HepG2 (cell line): ENCODE measurements around the gene TNP2. TPM values are rescaled to one million over a fixed set of nuclear protein-coding genes. Genes with fewer than 3 reads are reported as not detected.

Source experiments
- ATF7 ChIP-seq, 2 experiments: fragments of 450-650 bp in 1 of 2; sonication (generic) in 1 of 2; formaldehyde crosslinking in 1 of 2; IDR thresholded peaks; 2 replicates each; pipeline versions ENCODE4 v1.4.0 to v1.6.1; 2016 to 2020; ENCODE audit warnings: antibody characterized with exemption in 1 of 2, mild to moderate bottlenecking in 1 of 2, missing genetic modification reagents in 1 of 2
- CHD4 ChIP-seq: fragments of 200-600 bp; sonication (generic); IDR thresholded peaks from 2 replicates; pipeline ENCODE4 v1.7.0; 2017; ENCODE audit warnings: mild to moderate bottlenecking, low read length, borderline replicate concordance
- DDIT3 ChIP-seq: sonication (generic); formaldehyde crosslinking; IDR thresholded peaks from 2 replicates; pipeline ENCODE4 v1.4.0; 2020; ENCODE audit warnings: mild to moderate bottlenecking, missing genetic modification reagents
- MAFF ChIP-seq: IDR thresholded peaks from 2 replicates; pipeline ENCODE4 v1.6.1; 2011; ENCODE audit warnings: low read depth, low read length, improper control_type of control experiment
- MYPOP ChIP-seq: sonication (generic); formaldehyde crosslinking; IDR thresholded peaks from 2 replicates; pipeline ENCODE4 v1.8.1; 2023; ENCODE audit warnings: mild to moderate bottlenecking, moderate library complexity, missing genetic modification reagents
- RNF219 ChIP-seq: sonication (generic); formaldehyde crosslinking; IDR thresholded peaks from 2 replicates; pipeline ENCODE4 v1.5.0; 2020; ENCODE audit warnings: mild to moderate bottlenecking, missing genetic modification reagents
- ZBTB20 ChIP-seq: sonication (generic); formaldehyde crosslinking; IDR thresholded peaks from 2 replicates; pipeline ENCODE4 v1.8.1; 2023; ENCODE audit warnings: missing genetic modification reagents, low read depth, mild to moderate bottlenecking, borderline replicate concordance
- ZNF317 ChIP-seq: sonication (generic); formaldehyde crosslinking; IDR thresholded peaks from 2 replicates; pipeline ENCODE4 v1.5.0; 2020; ENCODE audit warnings: mild to moderate bottlenecking, missing genetic modification reagents
- ZNF432 ChIP-seq: sonication (generic); formaldehyde crosslinking; IDR thresholded peaks from 2 replicates; pipeline ENCODE4 v1.5.0; 2020; ENCODE audit warnings: missing genetic modification reagents, mild to moderate bottlenecking, borderline replicate concordance
- ZNF564 ChIP-seq: sonication (generic); formaldehyde crosslinking; IDR thresholded peaks from 2 replicates; pipeline ENCODE4 v1.8.1; 2023; ENCODE audit warnings: mild to moderate bottlenecking, missing genetic modification reagents
- ZNF574 ChIP-seq: sonication (generic); formaldehyde crosslinking; IDR thresholded peaks from 2 replicates; pipeline ENCODE4 v1.4.0; 2020; ENCODE audit warnings: missing genetic modification reagents
- ZNF670 ChIP-seq: sonication (generic); formaldehyde crosslinking; IDR thresholded peaks from 2 replicates; pipeline ENCODE4 v1.8.0; 2022; ENCODE audit warnings: mild to moderate bottlenecking, missing genetic modification reagents, borderline replicate concordance
- ZNF784 ChIP-seq: sonication (generic); formaldehyde crosslinking; IDR thresholded peaks from 2 replicates; pipeline ENCODE4 v1.5.1; 2020; ENCODE audit warnings: missing genetic modification reagents, mild to moderate bottlenecking, borderline replicate concordance
- ZSCAN29 ChIP-seq: sonication (generic); formaldehyde crosslinking; conservative IDR thresholded peaks from 2 replicates; pipeline ENCODE4 v1.4.0; 2020; ENCODE audit warnings: mild to moderate bottlenecking, missing genetic modification reagents
- polyA plus RNA-seq, 8 experiments: library from polyadenylated mRNA; depleted of rRNA in 3 of 8; stranded (reverse) in 7 of 8; unstranded in 1 of 8; fragments of >200 nt; fragmentation: Illumina TruSeq in 4 of 8; extraction: Trizol in 4 of 8; gene quantifications; 2 replicates each; pipeline versions ENCODE4 v1.2.1 to v1.2.3, GENCODE V29; 2011 to 2016; ENCODE audit warnings: low read depth in 4 of 8, missing spikeins in 1 of 8, mixed read lengths in 1 of 8; ENCODE audit not compliant: insufficient read depth in 1 of 8
- total RNA-seq, 5 experiments: library from RNA; depleted of rRNA; stranded (reverse); fragments of >200 nt; fragmentation: Illumina TruSeq; extraction: Trizol; gene quantifications; 2 replicates each; pipeline ENCODE4 v1.2.3, GENCODE V29; 2016; ENCODE audit warnings: low read depth in 1 of 5

The TNP2 gene
- total and polyA plus RNA-seq, 2 of the 13 experiments (the other 11 are each of a cell fraction or from before 2014, with no cell fraction given): not detected

GRCh38 chr16:11257131-11257938 lies 11.8 kb downstream of the TNP2 start (continued):
- no peak for TF ChIP-seq ATF7 (IDR thresholded peaks at IDR 0.05)
- TF ChIP-seq ATF7 (CRISPR knock-in tag; IDR thresholded peaks at IDR 0.05): peak; percentile 85
- peak; percentile 64; the same call in 1 of the 2 replicates for TF ChIP-seq ZNF670 (CRISPR knock-in tag)
- 0 out of 2 replicates have a peak, but pooled peaks have one; percentile 7 for TF ChIP-seq MAFF
- peak; percentile 66; the same call in 1 of the 2 replicates for TF ChIP-seq ZBTB20 (CRISPR knock-in tag)
- no peak for TF ChIP-seq RNF219 (CRISPR knock-in tag)
- TF ChIP-seq MYPOP (CRISPR knock-in tag): 0 out of 2 replicates have a peak, but pooled peaks have one; percentile 29
- TF ChIP-seq ZSCAN29 (CRISPR knock-in tag): peak; percentile 91
- TF ChIP-seq DDIT3: peak; percentile 24; the same call in 1 of the 2 replicates
- no peak for TF ChIP-seq ZNF564 (CRISPR knock-in tag)
- TF ChIP-seq ZNF317 (CRISPR knock-in tag): peak; percentile 62; the same call in 1 of the 2 replicates
- TF ChIP-seq ZNF784 (CRISPR knock-in tag): peak; percentile 50; the same call in 1 of the 2 replicates
- TF ChIP-seq ZNF432 (CRISPR knock-in tag): no peak
- TF ChIP-seq CHD4: peak; percentile 74; the same call in 1 of the 2 replicates
- peak; percentile 79 for TF ChIP-seq ZNF574 (CRISPR knock-in tag)
